GM12874 (cell line): ENCODE data around the gene OR5A1.

Experiments
- CTCF ChIP-seq: IDR thresholded peaks from 2 replicates; pipeline ENCODE4 v1.5.1; 2011; ENCODE audit warnings: low read depth, mild to moderate bottlenecking, control low read depth, low read length, moderate library complexity; ENCODE audit not compliant: insufficient read depth

Gene OR5A1

GRCh38 chr11:59417023-59417422 lies 19.2 kb upstream of the OR5A1 start:
- no peak for TF ChIP-seq CTCF

DNA sequence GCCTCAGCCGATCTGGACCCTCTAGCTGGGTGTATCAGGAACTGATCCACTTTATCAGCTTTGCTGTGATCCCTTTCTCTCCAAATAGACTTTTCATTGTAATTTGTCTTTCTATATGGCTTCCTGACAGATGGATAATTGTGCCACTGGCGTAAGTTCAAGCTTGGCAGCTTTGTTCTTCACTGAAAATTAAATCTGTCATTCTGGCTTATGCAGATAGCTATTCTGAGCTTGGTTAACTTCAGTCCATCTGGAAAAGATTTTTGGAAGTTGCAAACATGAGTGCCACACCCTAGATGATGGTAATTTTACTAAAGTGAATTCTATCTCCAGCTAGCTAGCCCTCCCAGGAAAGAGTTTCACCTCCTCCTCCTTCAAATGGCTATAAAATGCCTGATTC lies 18.1 kb upstream of the OR5A1 start:
- no peak for TF ChIP-seq CTCF

DNA sequence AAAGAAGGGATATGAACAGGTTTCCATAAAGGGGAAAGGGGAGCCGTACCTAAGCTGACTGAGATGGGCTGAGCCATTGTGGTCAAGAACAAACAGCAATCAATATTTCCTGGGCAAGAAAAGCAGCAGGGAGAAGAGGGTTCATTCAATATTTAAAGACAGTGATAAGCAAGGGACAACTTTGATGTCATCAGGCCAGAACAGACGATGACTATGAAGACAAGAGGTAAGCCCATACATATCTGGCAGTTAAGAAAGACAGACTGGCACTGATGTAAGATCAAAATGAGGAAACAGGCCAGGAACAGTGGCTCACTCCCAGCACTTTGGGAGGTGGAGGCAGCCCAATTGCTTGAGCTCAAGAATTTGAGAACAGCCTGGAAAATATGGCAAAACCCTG lies 12.4 kb upstream of the OR5A1 start:
- no peak for TF ChIP-seq CTCF

DNA sequence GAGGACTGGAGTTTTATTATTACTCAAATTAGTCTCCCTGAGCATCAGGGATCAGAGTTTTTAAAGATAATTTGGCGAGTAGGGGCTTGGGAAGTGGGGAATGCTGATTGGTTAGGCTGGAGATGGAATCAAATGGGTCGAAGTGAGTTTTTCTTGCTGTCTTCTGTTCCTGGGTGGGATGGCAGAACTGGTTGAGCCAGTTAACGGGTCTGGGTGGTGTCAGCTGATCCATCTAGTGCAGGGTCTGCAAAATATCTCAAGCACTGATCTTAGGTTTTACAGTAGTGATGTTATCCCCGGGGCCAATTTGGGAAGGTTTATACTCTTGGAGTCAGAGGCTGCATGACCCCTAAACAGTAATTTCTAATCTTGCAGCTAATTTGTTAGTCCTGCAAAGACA lies 11.1 kb upstream of the OR5A1 start:
- no peak for TF ChIP-seq CTCF

DNA sequence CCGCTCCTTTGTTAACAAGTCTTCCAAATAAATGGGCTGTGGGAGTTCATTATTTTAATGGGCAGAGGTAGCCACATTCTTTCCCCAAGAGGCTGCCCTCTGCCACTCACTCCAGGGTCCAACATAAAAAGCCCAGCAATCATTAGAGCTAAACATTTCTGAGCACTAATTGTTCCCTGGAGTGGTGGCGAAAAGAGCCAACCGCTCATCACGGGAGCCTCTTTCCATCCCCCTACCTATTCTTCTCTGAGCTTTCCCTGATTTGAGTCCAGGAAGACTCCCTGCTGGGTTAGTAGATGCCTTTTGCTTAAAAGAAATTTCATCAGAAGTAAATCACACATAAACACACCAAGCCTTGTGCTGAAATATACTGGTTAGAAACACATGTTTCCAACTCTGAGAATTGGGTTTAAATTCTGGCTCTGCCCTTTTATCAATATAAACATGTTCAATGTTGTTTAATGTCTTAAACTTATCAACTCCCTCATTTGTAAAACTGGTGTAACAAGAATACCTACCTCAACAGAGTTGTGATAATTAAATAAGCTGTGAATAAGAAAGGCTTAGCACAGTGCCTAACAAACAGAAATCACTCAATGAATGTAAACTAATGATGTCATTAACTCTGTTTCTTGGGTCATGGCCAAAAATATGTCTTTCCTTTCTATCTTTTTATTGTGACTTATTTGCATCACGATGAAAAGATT lies 9.8 kb upstream of the OR5A1 start, which contains the start of gene OR5A2:
TSS of gene OR5A2 (minus strand) at position 53 of the 707 bp plus-strand sequence. CDS start 3,460 bp downstream, outside the sequence.
- TF ChIP-seq CTCF = no peak

DNA sequence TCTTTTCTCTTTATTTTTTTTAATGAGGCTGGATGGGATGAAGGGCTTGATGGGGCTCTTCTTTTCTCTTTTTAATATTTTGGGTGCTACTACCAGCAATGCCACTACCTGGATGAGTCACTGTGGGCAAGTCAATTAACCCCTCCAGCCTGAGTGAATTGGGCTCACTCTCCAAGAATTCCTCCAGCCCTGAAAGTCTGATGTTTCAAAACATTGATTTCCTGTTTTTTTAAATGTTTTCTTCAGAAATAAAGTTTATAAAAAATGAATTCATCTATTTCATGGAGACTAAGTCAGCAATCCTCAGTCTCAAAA lies 9.2 kb upstream of the OR5A1 start:
- TF ChIP-seq CTCF = no peak

DNA sequence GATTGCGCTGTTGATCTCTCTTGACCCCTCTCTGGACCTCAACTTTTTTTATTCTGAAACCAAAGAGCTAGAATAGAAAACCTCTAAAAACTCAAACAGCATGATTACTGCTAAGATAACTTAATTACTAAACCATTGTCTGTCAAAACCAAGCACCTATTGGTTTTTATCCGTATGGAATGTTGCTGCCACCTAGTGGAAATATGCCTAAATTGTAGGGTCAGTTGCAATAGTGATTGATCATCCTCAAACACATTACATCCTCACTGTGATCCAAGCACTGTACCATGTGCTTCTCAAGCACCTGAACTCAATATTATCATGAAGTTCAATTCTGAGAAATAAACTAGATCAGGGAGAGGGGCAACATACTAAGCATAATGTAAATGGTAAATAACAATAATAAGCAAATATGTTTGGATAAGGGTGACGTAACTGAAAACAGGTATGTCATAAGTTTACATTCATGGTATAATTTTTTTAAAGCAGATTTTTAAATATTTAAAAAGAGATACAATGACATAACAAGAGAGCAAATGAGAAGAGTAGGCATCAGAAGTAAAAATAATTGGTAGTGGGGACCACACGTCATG lies 6.2 kb upstream of the OR5A1 start:
- TF ChIP-seq CTCF = peak; percentile 65
